CD8-positive, alpha-beta memory T cell (primary cell): ENCODE results near the gene HSD3B2. TPM values are rescaled to one million over a fixed set of nuclear protein-coding genes. Genes with fewer than 3 reads are reported as not detected.
"Not testable (repeated sequence)": the region's sequence is repeated elsewhere in the genome, so short reads cannot be mapped to it uniquely, and the experiment has no call there.

ENCODE experiments used
- CTCF ChIA-PET: fragments of 350-600 bp; sonication (Branson Sonifier 250); formaldehyde crosslinking; loops from one replicate; lab custom pipeline; 2021; ENCODE audit warnings: antibody characterized with exemption; lab: Charles Lee
- POLR2A ChIA-PET: fragments of 350-600 bp; sonication (Branson Sonifier 250); formaldehyde crosslinking; loops from one replicate; lab custom pipeline; 2021; ENCODE audit warnings: antibody characterized with exemption; lab: Charles Lee
- DNase-seq, 5 donors: peaks; one replicate each; pipeline versions ENCODE4 v3.0.0 to v3.0.0-alpha.2; 2020 to 2022; ENCODE audit warnings: mixed read lengths in 1 of 5
- H3K27ac ChIP-seq: one replicate; pipeline ENCODE4 v1.7.0; 2013; ENCODE audit warnings: low read depth, mild to moderate bottlenecking, low read length, moderate library complexity
- H3K27me3 ChIP-seq: 2 replicates; pipeline ENCODE4 v1.7.0; 2013; ENCODE audit warnings: low read length, mild to moderate bottlenecking; ENCODE audit not compliant: insufficient read depth, poor library complexity, severe bottlenecking
- H3K36me3 ChIP-seq: 2 replicates; pipeline ENCODE4 v1.7.0; 2013; ENCODE audit warnings: mild to moderate bottlenecking, low read length, moderate library complexity; ENCODE audit not compliant: insufficient read depth
- H3K4me1 ChIP-seq: 2 replicates; pipeline ENCODE4 v1.7.0; 2013; ENCODE audit warnings: mild to moderate bottlenecking, low read length, moderate library complexity; ENCODE audit not compliant: insufficient read depth
- H3K4me3 ChIP-seq: 2 replicates; pipeline ENCODE4 v1.7.0; 2013; ENCODE audit warnings: mild to moderate bottlenecking, low read length
- H3K9me3 ChIP-seq: 2 replicates; pipeline ENCODE4 v1.7.0; 2013; ENCODE audit warnings: mild to moderate bottlenecking, low read length
- H3K27ac Mint-ChIP-seq, 8 donors: one replicate each; pipeline ENCODE4 v1.8.0; 2020 to 2021; ENCODE audit warnings: mixed read lengths in 8 of 8, mild to moderate bottlenecking in 6 of 8, inconsistent platforms in 3 of 8, moderate library complexity in 3 of 8
- H3K27me3 Mint-ChIP-seq, 2 donors: one replicate each; pipeline ENCODE4 v1.8.0; 2020 to 2021; ENCODE audit warnings: mixed read lengths in 2 of 2, mild to moderate bottlenecking in 1 of 2, moderate library complexity in 1 of 2
- H3K36me3 Mint-ChIP-seq, 3 donors: one replicate each; pipeline ENCODE4 v1.8.0; 2020 to 2021; ENCODE audit warnings: mixed read lengths in 3 of 3, inconsistent platforms in 1 of 3, mild to moderate bottlenecking in 1 of 3
- H3K4me1 Mint-ChIP-seq, 3 donors: one replicate each; pipeline ENCODE4 v1.8.0; 2020 to 2021; ENCODE audit warnings: mixed read lengths in 3 of 3, inconsistent platforms in 1 of 3, mild to moderate bottlenecking in 1 of 3
- H3K4me3 Mint-ChIP-seq, 7 donors: one replicate each; pipeline ENCODE4 v1.8.0; 2020 to 2021; ENCODE audit warnings: mixed read lengths in 7 of 7, mild to moderate bottlenecking in 6 of 7, moderate library complexity in 4 of 7, inconsistent platforms in 2 of 7
- H3K9me3 Mint-ChIP-seq, 5 donors: one replicate each; pipeline ENCODE4 v1.8.0; 2020 to 2022; ENCODE audit warnings: mixed read lengths in 5 of 5, mild to moderate bottlenecking in 3 of 5, moderate library complexity in 2 of 5, inconsistent platforms in 1 of 5
- polyA plus RNA-seq: library from polyadenylated mRNA; unstranded; fragments of 300-500 nt; fragmentation: Illumina TruSeq; gene quantifications from one replicate; pipeline ENCODE4 v1.2.3, GENCODE V29; 2021
- total RNA-seq, 2 experiments: library from RNA; stranded (reverse); gene quantifications; one replicate each; pipeline ENCODE4 v1.2.3, GENCODE V29; 2021

HSD3B2 gene
- total and polyA plus RNA-seq, 3 experiments from 2014 or later, result not detected

GRCh38 chr1:119374208-119374874 is 40.6 kb upstream of the HSD3B2 start:
- H3K4me3 Mint-ChIP-seq, result no peak overlapping the region
- peak overlapping the region in 1 of 8 donors; percentile 25 for H3K27ac Mint-ChIP-seq
- H3K36me3 Mint-ChIP-seq, result no peaks in the 10 kb centered on the region
- Histone ChIP-seq H3K9me3 (no peaks in the 10 kb centered on the region), H3K4me1 (no peaks in the 10 kb centered on the region), H3K4me3 (no peak overlapping the region), H3K27me3 (no peaks in the 10 kb centered on the region), H3K27ac (no peak overlapping the region), H3K36me3 (no peaks in the 10 kb centered on the region)
- no peaks in the 10 kb centered on the region for H3K4me1 Mint-ChIP-seq
- ChIA-PET POLR2A (no interaction called here), CTCF (no interaction called here)
- no peak for DNase-seq
- peaks cover 0 to 17% (median 6%) of the 10 kb centered on the region in 5 donors for H3K9me3 Mint-ChIP-seq
- H3K27me3 Mint-ChIP-seq, result peaks cover 6% of the 10 kb centered on the region in 2 donors

GRCh38 chr1:119375366-119375765 is 39.6 kb upstream of the HSD3B2 start:
- no peaks in the 10 kb centered on the region for H3K9me3 ChIP-seq
- ChIA-PET CTCF (no interaction called here), POLR2A (no interaction called here)
- H3K4me1 Mint-ChIP-seq, result no peaks in the 10 kb centered on the region
- DNase-seq, result no peak
- no peak overlapping the region for H3K4me3 ChIP-seq
- no peaks in the 10 kb centered on the region for H3K27me3 ChIP-seq
- peaks cover 0 to 17% (median 6%) of the 10 kb centered on the region in 5 donors for H3K9me3 Mint-ChIP-seq
- H3K27me3 Mint-ChIP-seq, result peaks cover 4 to 6% of the 10 kb centered on the region in 2 donors
- no peaks in the 10 kb centered on the region for H3K36me3 ChIP-seq
- H3K4me3 Mint-ChIP-seq, result no peak overlapping the region
- no peak overlapping the region for H3K27ac ChIP-seq
- no peaks in the 10 kb centered on the region for H3K36me3 Mint-ChIP-seq
- no peaks in the 10 kb centered on the region for H3K4me1 ChIP-seq
- no peak overlapping the region for H3K27ac Mint-ChIP-seq

GRCh38 chr1:119376594-119376993 is 38.4 kb upstream of the HSD3B2 start:
- H3K9me3 Mint-ChIP-seq, result peaks cover 0 to 17% (median 6%) of the 10 kb centered on the region in 5 donors
- Histone ChIP-seq H3K4me3 (no peak overlapping the region), H3K9me3 (no peaks in the 10 kb centered on the region), H3K27me3 (no peaks in the 10 kb centered on the region), H3K27ac (no peak overlapping the region), H3K4me1 (no peaks in the 10 kb centered on the region), H3K36me3 (no peaks in the 10 kb centered on the region)
- H3K36me3 Mint-ChIP-seq, result no peaks in the 10 kb centered on the region
- ChIA-PET POLR2A (no interaction called here), CTCF (no interaction called here)
- peaks cover 3 to 10% of the 10 kb centered on the region in 2 donors for H3K27me3 Mint-ChIP-seq
- H3K4me1 Mint-ChIP-seq, result no peaks in the 10 kb centered on the region
- DNase-seq, result no peak
- H3K4me3 Mint-ChIP-seq, result no peak overlapping the region
- H3K27ac Mint-ChIP-seq, result no peak overlapping the region

- H3K4me3 Mint-ChIP-seq, H3K27ac Mint-ChIP-seq, H3K36me3 ChIP-seq, H3K27me3 Mint-ChIP-seq, H3K36me3 Mint-ChIP-seq, POLR2A ChIA-PET, CTCF ChIA-PET, DNase-seq, H3K4me3 ChIP-seq, H3K27me3 ChIP-seq, H3K27ac ChIP-seq, H3K9me3 ChIP-seq, H3K4me1 ChIP-seq, H3K4me1 Mint-ChIP-seq: not testable (repeated sequence)
- H3K9me3 Mint-ChIP-seq, result peaks cover 0 to 17% (median 6%) of the 10 kb centered on the region in 5 donors
Measured at GRCh38 chr1:119377594-119377993, 37.4 kb upstream of the HSD3B2 start.

GRCh38 chr1:119379117-119379516 is 35.8 kb upstream of the HSD3B2 start:
- Histone ChIP-seq H3K4me3 (no peak overlapping the region), H3K27ac (no peak overlapping the region), H3K27me3 (no peaks in the 10 kb centered on the region), H3K9me3 (no peaks in the 10 kb centered on the region), H3K36me3 (no peaks in the 10 kb centered on the region), H3K4me1 (no peaks in the 10 kb centered on the region)
- Mint-ChIP-seq H3K27me3 (peaks cover 3 to 8% of the 10 kb centered on the region in 2 donors), H3K36me3 (no peaks in the 10 kb centered on the region), H3K4me1 (no peaks in the 10 kb centered on the region), H3K9me3 (peaks cover 0 to 17% (median 6%) of the 10 kb centered on the region in 5 donors), H3K4me3 (no peak overlapping the region), H3K27ac (no peak overlapping the region)
- DNase-seq, result no peak
- POLR2A ChIA-PET, result no interaction called here
- CTCF ChIA-PET, result no interaction called here

- Histone ChIP-seq H3K36me3 (no peaks in the 10 kb centered on the region), H3K27me3 (no peaks in the 10 kb centered on the region), H3K4me1 (no peaks in the 10 kb centered on the region), H3K4me3 (no peak overlapping the region), H3K27ac (no peak overlapping the region), H3K9me3 (no peaks in the 10 kb centered on the region)
- Mint-ChIP-seq H3K4me3 (no peak overlapping the region), H3K36me3 (no peaks in the 10 kb centered on the region), H3K4me1 (no peaks in the 10 kb centered on the region), H3K9me3 (peaks cover 0 to 17% (median 6%) of the 10 kb centered on the region in 5 donors), H3K27ac (no peak overlapping the region), H3K27me3 (peaks cover 3 to 8% of the 10 kb centered on the region in 2 donors)
- POLR2A ChIA-PET, result no interaction called here
- CTCF ChIA-PET, result no interaction called here
- no peak for DNase-seq
Measured at GRCh38 chr1:119380304-119380703, 34.6 kb upstream of the HSD3B2 start.

- no peaks in the 10 kb centered on the region for H3K4me1 ChIP-seq
- Mint-ChIP-seq H3K4me1 (no peaks in the 10 kb centered on the region), H3K36me3 (no peaks in the 10 kb centered on the region), H3K4me3 (no peak overlapping the region), H3K9me3 (peaks cover 0 to 17% (median 6%) of the 10 kb centered on the region in 5 donors), H3K27me3 (peaks cover 6 to 8% of the 10 kb centered on the region in 2 donors), H3K27ac (no peak overlapping the region)
- H3K27ac ChIP-seq, result no peak overlapping the region
- ChIA-PET CTCF (no interaction called here), POLR2A (no interaction called here)
- no peaks in the 10 kb centered on the region for H3K27me3 ChIP-seq
- no peaks in the 10 kb centered on the region for H3K36me3 ChIP-seq
- DNase-seq, result no peak
- no peaks in the 10 kb centered on the region for H3K9me3 ChIP-seq
- H3K4me3 ChIP-seq, result no peak overlapping the region
Measured at GRCh38 chr1:119380983-119381662, 33.8 kb upstream of the HSD3B2 start.

- Histone ChIP-seq H3K27me3 (no peaks in the 10 kb centered on the region), H3K9me3 (no peaks in the 10 kb centered on the region), H3K36me3 (no peaks in the 10 kb centered on the region), H3K4me1 (no peaks in the 10 kb centered on the region), H3K4me3 (no peak overlapping the region), H3K27ac (no peak overlapping the region)
- no peak for DNase-seq
- Mint-ChIP-seq H3K4me3 (no peak overlapping the region), H3K36me3 (no peaks in the 10 kb centered on the region), H3K9me3 (no peaks in the 10 kb centered on the region), H3K27me3 (peaks cover 4 to 5% of the 10 kb centered on the region in 2 donors), H3K27ac (no peak overlapping the region), H3K4me1 (no peaks in the 10 kb centered on the region)
- ChIA-PET CTCF (no interaction called here), POLR2A (no interaction called here)
Measured at GRCh38 chr1:119384591-119384990, 30.4 kb upstream of the HSD3B2 start.
